HPDE6-E6E7 (cell line): ENCODE measurements around the gene GALNTL6.

Experiments
- DNase-seq: peaks from one replicate; pipeline ENCODE4 v3.0.0; 2011; ENCODE audit warnings: missing footprints; ENCODE audit errors: extremely low spot score

Gene GALNTL6

GRCh38 chr4:171812665-171813525 lies at the start of gene GALNTL6:
TSS of gene GALNTL6 (plus strand) at chr4:171813404.
- no peak for DNase-seq

- no peak for DNase-seq
Observed at GRCh38 chr4:171765514-171765913, 47.7 kb upstream of the GALNTL6 start.

GRCh38 chr4:171774642-171775190 lies 38.5 kb upstream of the GALNTL6 start:
- DNase-seq: no peak

- no peak for DNase-seq
Observed at GRCh38 chr4:171779301-171779700, 33.9 kb upstream of the GALNTL6 start.

GRCh38 chr4:171785388-171785787 lies 27.8 kb upstream of the GALNTL6 start:
- DNase-seq: peak; percentile 5

GRCh38 chr4:171793723-171794122 lies 19.5 kb upstream of the GALNTL6 start:
- DNase-seq: no peak

- no peak for DNase-seq
Observed at GRCh38 chr4:171794528-171794927, 18.7 kb upstream of the GALNTL6 start.

GRCh38 chr4:171809854-171810253 lies 3.4 kb upstream of the GALNTL6 start:
- no peak for DNase-seq

- DNase-seq: no peak
Observed at GRCh38 chr4:171812333-171812664, 905 bp upstream of the GALNTL6 start.

GRCh38 chr4:171813526-171814250 lies 484 bp downstream of the GALNTL6 start:
- no peak for DNase-seq

- DNase-seq: no peak
Observed at GRCh38 chr4:171814545-171814944, 1.3 kb downstream of the GALNTL6 start.

- DNase-seq: no peak
Observed at GRCh38 chr4:171817026-171817425, 3.8 kb downstream of the GALNTL6 start.

- no peak for DNase-seq
Observed at GRCh38 chr4:171834640-171835039, 21.4 kb downstream of the GALNTL6 start.

GRCh38 chr4:171843456-171843855 lies 30.3 kb downstream of the GALNTL6 start:
- no peak for DNase-seq

- peak; percentile 29 for DNase-seq
Observed at GRCh38 chr4:171846232-171846631, 33.0 kb downstream of the GALNTL6 start.

GRCh38 chr4:171846893-171847292 lies 33.7 kb downstream of the GALNTL6 start:
- no peak for DNase-seq

GRCh38 chr4:171847751-171848150 lies 34.5 kb downstream of the GALNTL6 start:
- no peak for DNase-seq

GRCh38 chr4:171849686-171850222 lies 36.5 kb downstream of the GALNTL6 start:
- no peak for DNase-seq

- DNase-seq: no peak
Observed at GRCh38 chr4:171851295-171851694, 38.1 kb downstream of the GALNTL6 start.

- no peak for DNase-seq
Observed at GRCh38 chr4:171857302-171858012, 44.3 kb downstream of the GALNTL6 start.

- DNase-seq: no peak
Observed at GRCh38 chr4:171875291-171875690, 62.1 kb downstream of the GALNTL6 start.

- DNase-seq: no peak
Observed at GRCh38 chr4:171876636-171877035, 63.4 kb downstream of the GALNTL6 start.
